H1 (cell line): ENCODE data around the gene PEAK3. TPM values are rescaled to one million over a fixed set of nuclear protein-coding genes. Genes with fewer than 3 reads are reported as not detected.

ENCODE experiments used
- CTCF ChIA-PET: fragments of 300-600 bp; sonication (Branson Sonifier 250); formaldehyde crosslinking; loops from one replicate; lab custom pipeline; 2021; ENCODE audit not compliant: partially characterized antibody; lab: Charles Lee
- POLR2A ChIA-PET: fragments of 300-600 bp; sonication (Branson Sonifier 250); formaldehyde crosslinking; loops from one replicate; lab custom pipeline; 2021; ENCODE audit warnings: inconsistent platforms; ENCODE audit not compliant: partially characterized antibody; lab: Charles Lee
- DNase-seq, 2 experiments: peaks; one replicate each; pipeline versions ENCODE4 v3.0.0 to v3.0.0-alpha.2; 2010 to 2022; ENCODE audit warnings: low spot score in 2 of 2, low read depth in 1 of 2, mixed read lengths in 1 of 2
- FAIRE-seq: peaks from 2 replicates; lab custom pipeline; 2011; peaks lifted over from hg19 to GRCh38; lab: Jason Lieb, UNC
- H2AFZ ChIP-seq: 2 replicates; pipeline ENCODE4 v1.8.1; 2012; ENCODE audit warnings: low read length, inconsistent platforms
- H2AK5ac ChIP-seq: 2 replicates; pipeline ENCODE4 v1.6.1; 2013; ENCODE audit warnings: low read depth, low read length
- H2BK120ac ChIP-seq: replicated peaks from 2 replicates; pipeline ENCODE3; 2013; ENCODE audit warnings: low read depth, low read length, inconsistent platforms
- H2BK12ac ChIP-seq: 2 replicates; pipeline ENCODE4 v1.6.1; 2013; ENCODE audit warnings: low read depth, low read length
- H2BK15ac ChIP-seq: 2 replicates; pipeline ENCODE4 v1.6.1; 2013; ENCODE audit warnings: low read length
- H2BK20ac ChIP-seq: 2 replicates; pipeline ENCODE4 v1.6.1; 2013; ENCODE audit warnings: low read length
- H2BK5ac ChIP-seq: 2 replicates; pipeline ENCODE4 v1.6.1; 2013; ENCODE audit warnings: low read depth, low read length
- H3K14ac ChIP-seq: 2 replicates; pipeline ENCODE4 v1.6.1; 2013; ENCODE audit warnings: inconsistent platforms; ENCODE audit not compliant: insufficient read length
- H3K18ac ChIP-seq: 2 replicates; pipeline ENCODE4 v1.6.1; 2013; ENCODE audit warnings: low read length; ENCODE audit errors: extremely low read depth
- H3K23ac ChIP-seq: 2 replicates; pipeline ENCODE4 v1.6.1; 2013; ENCODE audit warnings: inconsistent platforms; ENCODE audit not compliant: insufficient read length
- H3K23me2 ChIP-seq: 2 replicates; pipeline ENCODE4 v1.6.1; 2013; ENCODE audit warnings: low read depth, low read length
- H3K27ac ChIP-seq: 2 replicates; pipeline ENCODE4 v1.6.1; 2011; ENCODE audit warnings: low read depth, low read length, inconsistent platforms
- H3K27me3 ChIP-seq, 4 experiments: replicated peaks in 1 of 4; 1 replicate in 1 of 4; 2 replicates in 3 of 4; pipeline versions ENCODE4 v1.6.1 to v1.8.1; 2011 to 2013; ENCODE audit warnings: low read length in 3 of 4, mild to moderate bottlenecking in 3 of 4, inconsistent platforms in 2 of 4, mixed read lengths in 2 of 4, moderate library complexity in 1 of 4; ENCODE audit not compliant: control insufficient read depth in 3 of 4, insufficient read depth in 3 of 4; ENCODE audit errors: extremely low read depth in 1 of 4
- H3K36me3 ChIP-seq, 4 experiments: 2 replicates each; pipeline versions ENCODE4 v1.6.1 to v1.8.1; 2011 to 2013; ENCODE audit warnings: mild to moderate bottlenecking in 4 of 4, low read length in 3 of 4, moderate library complexity in 2 of 4, control low read depth in 1 of 4, inconsistent platforms in 1 of 4; ENCODE audit not compliant: insufficient read depth in 4 of 4, control insufficient read depth in 2 of 4
- H3K4ac ChIP-seq: replicated peaks from 2 replicates; pipeline ENCODE3; 2013; ENCODE audit warnings: low read length, low read depth, mixed read lengths, inconsistent platforms; ENCODE audit not compliant: insufficient read length
- H3K4me1 ChIP-seq, 4 experiments: replicated peaks in 1 of 4; 1 replicate in 1 of 4; 2 replicates in 3 of 4; pipeline versions ENCODE4 v1.6.1 to v1.8.1; 2011 to 2013; ENCODE audit warnings: low read length in 3 of 4, inconsistent platforms in 2 of 4, mixed read lengths in 1 of 4; ENCODE audit not compliant: insufficient read depth in 4 of 4, control insufficient read depth in 3 of 4
- H3K4me2 ChIP-seq, 2 experiments: 2 replicates each; pipeline versions ENCODE4 v1.6.1 to v1.8.1; 2011 to 2013; ENCODE audit warnings: low read depth in 2 of 2, low read length in 2 of 2, control low read depth in 1 of 2, inconsistent platforms in 1 of 2, mild to moderate bottlenecking in 1 of 2; ENCODE audit not compliant: insufficient read depth in 1 of 2
- H3K4me3 ChIP-seq, 4 experiments: fragments of 200-600, 300-600 bp in 1 of 4; sonication (generic), shearing (Covaris generic), sonication (Bioruptor Twin) in 1 of 4; 2 replicates each; pipeline versions ENCODE4 v1.5.1 to v1.8.1; 2011 to 2016; ENCODE audit warnings: low read length in 4 of 4, low read depth in 3 of 4, control low read depth in 2 of 4, inconsistent platforms in 2 of 4, mild to moderate bottlenecking in 2 of 4, mixed read lengths in 1 of 4, moderate library complexity in 1 of 4; ENCODE audit not compliant: insufficient read depth in 2 of 4; ENCODE audit errors: extremely low read depth in 1 of 4
- H3K56ac ChIP-seq: replicated peaks from 2 replicates; pipeline ENCODE3; 2013; ENCODE audit warnings: low read depth, mild to moderate bottlenecking, mixed read lengths, low read length, inconsistent platforms; ENCODE audit not compliant: insufficient read length
- H3K79me1 ChIP-seq: 2 replicates; pipeline ENCODE4 v1.6.1; 2013; ENCODE audit warnings: low read depth, low read length, control low read depth
- H3K79me2 ChIP-seq, 2 experiments: 2 replicates each; pipeline versions ENCODE4 v1.6.1 to v1.8.1; 2012 to 2013; ENCODE audit warnings: low read length in 2 of 2, mild to moderate bottlenecking in 2 of 2, inconsistent platforms in 1 of 2; ENCODE audit not compliant: insufficient read depth in 2 of 2, control insufficient read depth in 1 of 2
- H3K9ac ChIP-seq, 4 experiments: replicated peaks in 1 of 4; 1 replicate in 1 of 4; 2 replicates in 3 of 4; pipeline versions ENCODE4 v1.6.1 to v1.8.1; 2011 to 2013; ENCODE audit warnings: low read depth in 3 of 4, low read length in 3 of 4, control low read depth in 2 of 4, mild to moderate bottlenecking in 2 of 4, moderate library complexity in 2 of 4, inconsistent platforms in 1 of 4; ENCODE audit errors: extremely low read depth in 1 of 4
- H3K9me3 ChIP-seq, 2 experiments: 2 replicates each; pipeline versions ENCODE4 v1.6.1 to v1.8.1; 2012 to 2013; ENCODE audit warnings: mild to moderate bottlenecking in 2 of 2, moderate library complexity in 2 of 2, control low read depth in 1 of 2, inconsistent platforms in 1 of 2, low read depth in 1 of 2, low read length in 1 of 2, mixed read lengths in 1 of 2; ENCODE audit not compliant: insufficient read depth in 2 of 2
- H4K20me1 ChIP-seq, 2 experiments: replicated peaks in 1 of 2; 2 replicates each; pipeline versions ENCODE3 to v1.8.1; 2011 to 2013; ENCODE audit warnings: inconsistent platforms in 2 of 2, low read length in 2 of 2, mild to moderate bottlenecking in 1 of 2; ENCODE audit not compliant: insufficient read depth in 2 of 2, control insufficient read depth in 1 of 2
- H4K5ac ChIP-seq: 2 replicates; pipeline ENCODE4 v1.6.1; 2013; ENCODE audit warnings: low read length, low read depth, mixed read lengths, inconsistent platforms; ENCODE audit not compliant: insufficient read length
- H4K8ac ChIP-seq: 2 replicates; pipeline ENCODE4 v1.8.0; 2013; ENCODE audit warnings: mild to moderate bottlenecking, moderate library complexity, low read length, inconsistent platforms; ENCODE audit not compliant: insufficient read depth; ENCODE audit errors: extremely low read depth
- H4K91ac ChIP-seq: replicated peaks from 2 replicates; pipeline ENCODE3; 2013; ENCODE audit warnings: low read length, mixed read lengths, inconsistent platforms; ENCODE audit not compliant: insufficient read length
- CBX5 ChIP-seq: fragments of 300-800, 300-1000 bp; sonication (generic); IDR thresholded peaks from 2 replicates; pipeline ENCODE4 v1.7.1; 2016; ENCODE audit warnings: antibody characterized with exemption, low read length, low read depth
- EZH2 ChIP-seq: fragments of 200-600 bp; sonication (generic); IDR thresholded peaks from 2 replicates; pipeline ENCODE4 v1.7.1; 2012; ENCODE audit warnings: low read depth, mild to moderate bottlenecking, moderate library complexity, low read length, inconsistent platforms; ENCODE audit not compliant: severe bottlenecking
- JUND ChIP-seq: IDR thresholded peaks from 2 replicates; pipeline ENCODE4 v1.6.1; 2011; ENCODE audit warnings: mild to moderate bottlenecking, improper control_type of control experiment, low read length
- KDM1A ChIP-seq: fragments of 200-600, 300-600 bp; sonication (generic); IDR thresholded peaks from 2 replicates; pipeline ENCODE4 v1.7.1; 2016; ENCODE audit warnings: mild to moderate bottlenecking, low read length, borderline replicate concordance
- KDM4A ChIP-seq: IDR thresholded peaks from one replicate; pipeline ENCODE4 v1.7.1; 2012; ENCODE audit warnings: low read depth, mild to moderate bottlenecking, moderate library complexity, low read length, inconsistent platforms; ENCODE audit not compliant: severe bottlenecking
- NANOG ChIP-seq: IDR thresholded peaks from 2 replicates; pipeline ENCODE4 v1.6.1; 2011; ENCODE audit warnings: low read length, low read depth, mild to moderate bottlenecking, inconsistent platforms; ENCODE audit not compliant: insufficient read depth, poor library complexity, severe bottlenecking
- RXRA ChIP-seq: IDR thresholded peaks from 2 replicates; pipeline ENCODE4 v1.6.1; 2011; ENCODE audit warnings: low read depth, mild to moderate bottlenecking, low read length, moderate library complexity; ENCODE audit not compliant: insufficient read depth
- SRF ChIP-seq: IDR thresholded peaks from 2 replicates; pipeline ENCODE4 v1.6.1; 2011; ENCODE audit warnings: mild to moderate bottlenecking, low read depth, low read length, moderate library complexity
- SUZ12 ChIP-seq: fragments of 200-600 bp; sonication (generic); IDR thresholded peaks from 2 replicates; pipeline ENCODE4 v1.6.1; 2012; ENCODE audit warnings: mild to moderate bottlenecking, inconsistent platforms, low read length, moderate library complexity, mixed read lengths
- TCF12 ChIP-seq: IDR thresholded peaks from 2 replicates; pipeline ENCODE4 v1.6.1; 2011; ENCODE audit warnings: low read depth, mild to moderate bottlenecking, low read length
- YY1 ChIP-seq: IDR thresholded peaks from 2 replicates; pipeline ENCODE4 v1.6.1; 2011; ENCODE audit warnings: low read depth, mild to moderate bottlenecking, low read length
- whole genome bisulfite sequencing, 2 experiments: shearing (Covaris generic) in 1 of 2; methylation state at CpG; one replicate each; pipeline versions ENCODE4 v1.1.6 to v1.1.7; 2013 to 2015; ENCODE audit warnings: low lambda C conversion rate in 2 of 2, mixed read lengths in 2 of 2, inconsistent platforms in 1 of 2, low coverage in 1 of 2, missing lambda C conversion rate in 1 of 2; ENCODE audit not compliant: insufficient replicate concordance in 2 of 2, insufficient coverage in 1 of 2, insufficient read length in 1 of 2; ENCODE audit errors: extremely low coverage in 1 of 2, missing lambda C conversion rate in 1 of 2; 5-methylcytosine and 5-hydroxymethylcytosine counted together
- polyA plus RNA-seq, 7 experiments: library from polyadenylated mRNA; depleted of rRNA in 3 of 7; stranded (reverse) in 5 of 7; unstranded in 2 of 7; fragments of >200 nt in 5 of 7; fragments of 200-250 nt in 2 of 7; gene quantifications; 1 replicate in 5 of 7; 2 replicates in 1 of 7; 4 replicates in 1 of 7; pipeline versions ENCODE4 v1.2.1 to v1.2.3, GENCODE V29; 2011 to 2013; ENCODE audit warnings: missing spikeins in 2 of 7, mixed read lengths in 2 of 7
- total RNA-seq: library from RNA; stranded (reverse); fragmentation: NEBNext Ultra II Directional; extraction: Animal tissue kit (Norgen Biotek cat#: 25700); gene quantifications from 2 replicates; pipeline ENCODE4 v1.2.1, GENCODE V29; 2021

PEAK3 gene
- total and polyA plus RNA-seq, 2 of the 8 experiments (the other 6 are each of a cell fraction or from before 2014, with no cell fraction given), result not detected

- 69% methylated on average over 12 of the region's 33 CpGs; no CpG with 5 or more reads in 1 of the 2 experiments for WGBS, 2 experiments
- H3K4me3 ChIP-seq, result peak overlapping the region in 3 of 4 experiments; percentile 14 to 60 (median 48); a peak in 6 of 8 replicates
- no peak overlapping the region for H3K4ac ChIP-seq
- no peak overlapping the region for H2BK15ac ChIP-seq
- H2BK120ac ChIP-seq, result no peak overlapping the region
- H2BK12ac ChIP-seq, result no peak overlapping the region
- peak overlapping the region in 1 of 4 experiments; percentile 64; a peak in 1 of 7 replicates for H3K9ac ChIP-seq
- no peak for TF ChIP-seq KDM1A
- no peak for TF ChIP-seq EZH2
- no peak for TF ChIP-seq JUND
- TF ChIP-seq NANOG, result no peak
- 0 out of 2 replicates have a peak, but pooled peaks have one; percentile 32 for TF ChIP-seq SUZ12
- TF ChIP-seq CBX5, result no peak
- TF ChIP-seq TCF12, result no peak
- TF ChIP-seq SRF, result no peak
- TF ChIP-seq RXRA, result no peak
- TF ChIP-seq YY1, result no peak
- TF ChIP-seq KDM4A, result peak; percentile 6
- TF ChIP-seq, all 59 proteins: peak for 2
- DNase-seq (peak in 1 of 2 experiments; percentile 64), FAIRE-seq (no peak)
- Histone ChIP-seq H3K4me1 (peaks cover 0 to 14% (median 5%) of the 10 kb centered on the region in 4 experiments; a peak in 5 of 7 replicates), H3K23me2 (peaks cover 2% of the 10 kb centered on the region; the same call in 1 of the 2 replicates), H3K27me3 (peaks cover 7 to 40% (median 30%) of the 10 kb centered on the region in 4 experiments), H4K91ac (no peak overlapping the region), H3K4me2 (peak overlapping the region; percentile 33 to 63), H3K23ac (no peak overlapping the region), H4K8ac (peak overlapping the region; percentile 11), H4K20me1 (peaks cover 0 to 3% of the 10 kb centered on the region in 2 experiments), H2AFZ (no peak overlapping the region), H3K14ac (no peak overlapping the region), H4K5ac (no peak overlapping the region), H3K27ac (no peak overlapping the region), H3K9me3 (no peaks in the 10 kb centered on the region), H3K56ac (no peak overlapping the region), H2AK5ac (no peak overlapping the region), H3K79me2 (no peaks in the 10 kb centered on the region), H3K36me3 (no peaks in the 10 kb centered on the region), H3K79me1 (no peaks in the 10 kb centered on the region), H3K18ac (no peak overlapping the region), H2BK5ac (no peak overlapping the region), H2BK20ac (no peak overlapping the region)
- ChIA-PET CTCF (interaction anchor here (0.9 to 1.4 kb wide), 3 partner anchors 8 to 48 kb away, joined by 3 read pairs; no protein-coding TSS in a partner anchor), POLR2A (interaction anchor here (1.0 to 4.4 kb wide), 8 partner anchors 12 to 158 kb away, joined by 3 to 16 read pairs (median 5); no protein-coding TSS in a partner anchor)
Measured at GRCh38 chr19:2307518-2308012, 25.6 kb upstream of the PEAK3 start.
